K562 (cell line): ENCODE results near the gene ACAD8. TPM values are rescaled to one million over a fixed set of nuclear protein-coding genes. Genes with fewer than 3 reads are reported as not detected.

Experiments
- ATAC-seq: fragments of 200-7000 bp; cut with Tn5 transposase; 3 replicates; pipeline ENCODE4 v1.9.1; 2020; ENCODE audit warnings: moderate library complexity
- BruUV-seq: library from RNA; stranded (reverse); fragments of 400-500 nt; replicated peaks from 2 replicates; lab custom pipeline; 2021; lab: Mats Ljungman, UMichigan
- CTCF ChIA-PET: fragments of 300-600 bp; formaldehyde crosslinking; extraction: SDS; loops from one replicate; lab custom pipeline; 2021; ENCODE audit warnings: low intra/inter-chr PET ratio; lab: Yijun Ruan, JAX
- POLR2A ChIA-PET: fragments of 300-600, 350-650 bp; sonication (Branson Sonifier 250); formaldehyde crosslinking; extraction: SDS; loops from one replicate; lab custom pipeline; 2021; ENCODE audit warnings: antibody characterized with exemption, inconsistent platforms; lab: Yijun Ruan, JAX
- DNase-seq, 4 experiments: peaks; one replicate each; pipeline versions ENCODE4 v3.0.0 to v3.0.0-alpha.2; 2011 to 2018; ENCODE audit warnings: low spot score in 3 of 4, mixed read lengths in 3 of 4; ENCODE audit errors: extremely low read depth in 1 of 4
- FAIRE-seq: peaks from 2 replicates; lab custom pipeline; 2011; peaks lifted over from hg19 to GRCh38; lab: Jason Lieb, UNC
- H2AFZ ChIP-seq: 2 replicates; pipeline ENCODE4 v1.6.0; 2011; ENCODE audit warnings: low read depth, low read length, control low read depth, inconsistent platforms
- H3K27ac ChIP-seq: fragments of 200-600 bp; 3 replicates; pipeline ENCODE4 v1.8.0; 2011; ENCODE audit warnings: low read depth, mild to moderate bottlenecking, control low read depth, inconsistent platforms, low read length, moderate library complexity, mixed read lengths; ENCODE audit errors: extremely low read depth
- H3K27me3 ChIP-seq, 2 experiments: fragments of 300-600 bp in 1 of 2; 2 replicates in 1 of 2; 3 replicates in 1 of 2; pipeline versions ENCODE4 v1.6.0 to v1.8.0; 2011; ENCODE audit warnings: inconsistent platforms in 2 of 2, low read length in 2 of 2, mild to moderate bottlenecking in 1 of 2, mixed read lengths in 1 of 2, moderate library complexity in 1 of 2; ENCODE audit not compliant: control insufficient read depth in 2 of 2, insufficient read depth in 2 of 2
- H3K36me3 ChIP-seq: fragments of 300-600 bp; 3 replicates; pipeline ENCODE4 v1.8.0; 2011; ENCODE audit warnings: mild to moderate bottlenecking, low read length, inconsistent platforms; ENCODE audit not compliant: control insufficient read depth, insufficient read depth
- H3K4me1 ChIP-seq, 2 experiments: fragments of 200-600 bp in 1 of 2; replicated peaks in 1 of 2; 2 replicates in 1 of 2; 3 replicates in 1 of 2; pipeline versions ENCODE4 v1.5.1 to v1.8.0; 2011; ENCODE audit warnings: inconsistent platforms in 2 of 2, low read length in 2 of 2, mild to moderate bottlenecking in 1 of 2, mixed read lengths in 1 of 2, moderate library complexity in 1 of 2; ENCODE audit not compliant: control insufficient read depth in 2 of 2, insufficient read depth in 2 of 2
- H3K4me2 ChIP-seq: 2 replicates; pipeline ENCODE4 v1.6.1; 2011; ENCODE audit warnings: low read length, control low read depth, inconsistent platforms, mixed read lengths; ENCODE audit not compliant: insufficient read depth
- H3K4me3 ChIP-seq: fragments of 200-600 bp; sonication (generic), shearing (Covaris generic); 2 replicates; pipeline ENCODE4 v1.5.1; 2016; ENCODE audit warnings: control low read depth, inconsistent platforms
- H3K79me2 ChIP-seq: fragments of 200-600 bp; 3 replicates; pipeline ENCODE4 v1.8.0; 2011; ENCODE audit warnings: low read length, inconsistent platforms; ENCODE audit not compliant: control insufficient read depth, insufficient read depth
- H3K9ac ChIP-seq, 2 experiments: 2 replicates each; pipeline versions ENCODE4 v1.6.0 to v1.6.1; 2011; ENCODE audit warnings: low read depth in 2 of 2, low read length in 2 of 2, control low read depth in 1 of 2, inconsistent platforms in 1 of 2, mild to moderate bottlenecking in 1 of 2, mixed read lengths in 1 of 2; ENCODE audit not compliant: insufficient read depth in 1 of 2
- H3K9me1 ChIP-seq: one replicate; pipeline ENCODE4 v1.6.0; 2011; ENCODE audit warnings: inconsistent platforms, mild to moderate bottlenecking, low read length, moderate library complexity; ENCODE audit not compliant: control insufficient read depth, insufficient read depth
- H3K9me3 ChIP-seq: replicated peaks from 2 replicates; pipeline ENCODE4 v1.5.1; 2011; ENCODE audit warnings: low read depth, low read length, inconsistent platforms; ENCODE audit not compliant: control insufficient read depth, insufficient read depth
- H4K20me1 ChIP-seq: replicated peaks from 2 replicates; pipeline ENCODE4 v1.6.1; 2011; ENCODE audit warnings: low read length, inconsistent platforms, mixed read lengths; ENCODE audit not compliant: control insufficient read depth, insufficient read depth
- E2F1 ChIP-seq: sonication (generic); formaldehyde crosslinking; IDR thresholded peaks from 2 replicates; pipeline ENCODE4 v1.8.1; 2023; ENCODE audit warnings: mild to moderate bottlenecking, missing genetic modification reagents, moderate library complexity
- NR2F6 ChIP-seq: fragments of 450-650 bp; formaldehyde crosslinking; IDR thresholded peaks from 2 replicates; pipeline ENCODE4 v1.4.0; 2020; ENCODE audit warnings: mild to moderate bottlenecking
- SRF ChIP-seq, 2 experiments: fragments of 250-450, 450-650 bp in 1 of 2; sonication (Bioruptor Pico) in 1 of 2; sonication (generic) in 1 of 2; formaldehyde crosslinking; IDR thresholded peaks; 2 replicates each; pipeline versions ENCODE4 v1.5.0 to v1.5.1; 2020 to 2022; ENCODE audit warnings: mild to moderate bottlenecking in 1 of 2, missing genetic modification reagents in 1 of 2
- ZNF253 ChIP-seq: fragments of 250-450 bp; sonication (Bioruptor Pico); conservative IDR thresholded peaks from 2 replicates; pipeline ENCODE4 v1.6.1; 2021; ENCODE audit warnings: mild to moderate bottlenecking
- WGBS: fragments of 100-300 bp; shearing (Covaris generic); methylation state at CpG from one replicate; pipeline ENCODE4 v1.1.6; 2016; ENCODE audit warnings: low coverage, mixed read lengths; ENCODE audit not compliant: insufficient coverage; ENCODE audit errors: missing lambda C conversion rate; 5-methylcytosine and 5-hydroxymethylcytosine counted together
- in situ Hi-C: fragments of 300-500 bp; cut with MboI; formaldehyde crosslinking; loops from 4 replicates; pipeline ENCODE4 v1.15.0; 2018; ENCODE audit warnings: inconsistent platforms, mixed read lengths
- intact Hi-C: fragments of 100-400 bp; cut with micrococcal nuclease; formaldehyde crosslinking; loops from 2 replicates; pipeline ENCODE4 v1.14.2; 2022
- polyA plus RNA-seq, 8 experiments: library from polyadenylated mRNA; depleted of rRNA in 4 of 8; stranded (reverse) in 5 of 8; unstranded in 3 of 8; fragments of >200 nt; fragmentation: Nextera tagmentation in 2 of 8; fragmentation: Illumina TruSeq in 1 of 8; extraction: Ambion mirVana in 2 of 8; extraction: Trizol in 1 of 8; gene quantifications; 2 replicates each; pipeline versions ENCODE4 v1.2.1 to v1.2.3, GENCODE V29; 2011 to 2014; ENCODE audit warnings: inconsistent platforms in 1 of 8, missing spikeins in 1 of 8
- total RNA-seq, 7 experiments: library from RNA; depleted of rRNA in 6 of 7; stranded (reverse); fragments of >200 nt in 6 of 7; fragmentation: Illumina TruSeq in 2 of 7; extraction: Trizol in 2 of 7; gene quantifications; 2 replicates each; pipeline versions ENCODE4 v1.2.1 to v1.2.3, GENCODE V29; 2011 to 2021; ENCODE audit warnings: low replicate concordance in 1 of 7

The ACAD8 gene
- total and polyA plus RNA-seq, 9 of the 15 experiments (the other 6 are each of a cell fraction or from before 2014, with no cell fraction given): 6.5 to 34.1 (median 20.1) TPM

- H3K9me3 ChIP-seq: no peaks in the 10 kb centered on the region
- FAIRE-seq: no peak
- peaks cover 7% of the 10 kb centered on the region; the same call in 1 of the 3 replicates for H3K36me3 ChIP-seq
- H3K79me2 ChIP-seq: no peaks in the 10 kb centered on the region
- no TSS peak for BruUV-seq
- ChIA-PET CTCF (no interaction called here), POLR2A (interaction anchor here (1.0 kb wide), 1 partner anchor 17 kb away, joined by 5 read pairs; no protein-coding TSS in a partner anchor)
- no peak overlapping the region for H2AFZ ChIP-seq
- peaks cover 0 to 4% of the 10 kb centered on the region in 2 experiments; a peak in 2 of 5 replicates for H3K4me1 ChIP-seq
- H3K9ac ChIP-seq: no peak overlapping the region
- no peaks in the 10 kb centered on the region for H4K20me1 ChIP-seq
- in situ Hi-C loops (no loop called here), intact Hi-C loops (no loop called here)
- no peak for ATAC-seq
- H3K27me3 ChIP-seq: peaks cover 13 to 35% of the 10 kb centered on the region in 2 experiments
- H3K9me1 ChIP-seq: no peaks in the 10 kb centered on the region
- 63% methylated on average over 11 of the region's 11 CpGs for WGBS
- H3K4me2 ChIP-seq: no peak overlapping the region
- no peak overlapping the region for H3K27ac ChIP-seq
- no peak for TF ChIP-seq NR2F6
- TF ChIP-seq ZNF253: no peak
- no peak for TF ChIP-seq SRF (CRISPR knock-in tag; IDR thresholded peaks at IDR 0.05)
- no peak for TF ChIP-seq E2F1 (CRISPR knock-in tag)
- H3K4me3 ChIP-seq: no peak overlapping the region
- DNase-seq: no peak
These were observed 14.6 kb downstream of the ACAD8 start for GRCh38 chr11:134267966-134268365.
